Measurements from ENCODE around the gene APOBEC3G.
"Not testable (repeated sequence)": the region's sequence is repeated elsewhere in the genome, so short reads cannot be mapped to it uniquely, and the experiment has no call there.

APOBEC3G gene

GRCh38 chr22:39077026-39077840, at the start of gene APOBEC3G:
Gene APOBEC3G, plus strand, starts transcription at chr22:39077275. Its CDS starts 87 bp downstream, at chr22:39077362.
- not testable (repeated sequence) for DNase-seq (ENCODE audit: extremely low read depth, insufficient read length); H3K27me3 ChIP-seq (replicated peaks; ENCODE audit: control insufficient read depth, insufficient read depth, low read length)
- Histone ChIP-seq H3K4me3 (replicated peaks; ENCODE audit: low read depth, low read length) (peak within 1 kb of the TSS; percentile 71), H3K36me3 (ENCODE audit: control insufficient read depth, insufficient read depth, low read length) (peaks cover 12% of the 10 kb centered on the region)

- DNase-seq (ENCODE audit: extremely low read depth, insufficient read length), result no peak
- Histone ChIP-seq H3K36me3 (ENCODE audit: control insufficient read depth, insufficient read depth, low read length) (peaks cover 14% of the 10 kb centered on the region), H3K4me3 (replicated peaks; ENCODE audit: low read depth, low read length) (no peak overlapping the region), H3K27me3 (replicated peaks; ENCODE audit: control insufficient read depth, insufficient read depth, low read length) (no peaks in the 10 kb centered on the region)
- TF ChIP-seq CTCF (IDR thresholded peaks at IDR 0.05; ENCODE audit: insufficient read depth, low read length, poor library complexity, severe bottlenecking), result no peak
Measured at GRCh38 chr22:39027717-39028116, 49.4 kb upstream of the APOBEC3G start.

GRCh38 chr22:39028281-39028680, 48.8 kb upstream of the APOBEC3G start:
- TF ChIP-seq CTCF (IDR thresholded peaks at IDR 0.05; ENCODE audit: insufficient read depth, low read length, poor library complexity, severe bottlenecking), result no peak
- H3K36me3 ChIP-seq (ENCODE audit: control insufficient read depth, insufficient read depth, low read length), result peaks cover 14% of the 10 kb centered on the region
- H3K27me3 ChIP-seq (replicated peaks; ENCODE audit: control insufficient read depth, insufficient read depth, low read length), result no peaks in the 10 kb centered on the region
- H3K4me3 ChIP-seq (replicated peaks; ENCODE audit: low read depth, low read length), result no peak overlapping the region
- no peak for DNase-seq (ENCODE audit: extremely low read depth, insufficient read length)

GRCh38 chr22:39029227-39029626, 47.8 kb upstream of the APOBEC3G start:
- TF ChIP-seq CTCF (IDR thresholded peaks at IDR 0.05; ENCODE audit: insufficient read depth, low read length, poor library complexity, severe bottlenecking), result no peak
- Histone ChIP-seq H3K27me3 (replicated peaks; ENCODE audit: control insufficient read depth, insufficient read depth, low read length) (no peaks in the 10 kb centered on the region), H3K36me3 (ENCODE audit: control insufficient read depth, insufficient read depth, low read length) (peaks cover 13% of the 10 kb centered on the region), H3K4me3 (replicated peaks; ENCODE audit: low read depth, low read length) (no peak overlapping the region)
- no peak for DNase-seq (ENCODE audit: extremely low read depth, insufficient read length)

- no peak for DNase-seq (ENCODE audit: extremely low read depth, insufficient read length)
- TF ChIP-seq CTCF (IDR thresholded peaks at IDR 0.05; ENCODE audit: insufficient read depth, low read length, poor library complexity, severe bottlenecking), result no peak
- no peak overlapping the region for H3K4me3 ChIP-seq (replicated peaks; ENCODE audit: low read depth, low read length)
- peaks cover 7% of the 10 kb centered on the region for H3K36me3 ChIP-seq (ENCODE audit: control insufficient read depth, insufficient read depth, low read length)
- no peaks in the 10 kb centered on the region for H3K27me3 ChIP-seq (replicated peaks; ENCODE audit: control insufficient read depth, insufficient read depth, low read length)
Measured at GRCh38 chr22:39030705-39031104, 46.4 kb upstream of the APOBEC3G start.

- not testable (repeated sequence) for H3K27me3 ChIP-seq (replicated peaks; ENCODE audit: control insufficient read depth, insufficient read depth, low read length); DNase-seq (ENCODE audit: extremely low read depth, insufficient read length); H3K36me3 ChIP-seq (ENCODE audit: control insufficient read depth, insufficient read depth, low read length); H3K4me3 ChIP-seq (replicated peaks; ENCODE audit: low read depth, low read length)
Measured at GRCh38 chr22:39031434-39032295, 45.4 kb upstream of the APOBEC3G start.

- not testable (repeated sequence) for H3K27me3 ChIP-seq (replicated peaks; ENCODE audit: control insufficient read depth, insufficient read depth, low read length); DNase-seq (ENCODE audit: extremely low read depth, insufficient read length); H3K4me3 ChIP-seq (replicated peaks; ENCODE audit: low read depth, low read length); H3K36me3 ChIP-seq (ENCODE audit: control insufficient read depth, insufficient read depth, low read length)
Measured at GRCh38 chr22:39037071-39037470, 40.0 kb upstream of the APOBEC3G start.

Data from GM06990 (cell line).